Mammary microvascular endothelial cell (primary cell): ENCODE measurements around the gene PTCD1. TPM values are rescaled to one million over a fixed set of nuclear protein-coding genes. Genes with fewer than 3 reads are reported as not detected.

Experiments used
- total RNA-seq: library from RNA; depleted of rRNA; stranded (reverse); fragments of >200 nt; gene quantifications from 2 replicates; pipeline ENCODE4 v1.2.3, GENCODE V29; 2015

PTCD1 gene, protein sequence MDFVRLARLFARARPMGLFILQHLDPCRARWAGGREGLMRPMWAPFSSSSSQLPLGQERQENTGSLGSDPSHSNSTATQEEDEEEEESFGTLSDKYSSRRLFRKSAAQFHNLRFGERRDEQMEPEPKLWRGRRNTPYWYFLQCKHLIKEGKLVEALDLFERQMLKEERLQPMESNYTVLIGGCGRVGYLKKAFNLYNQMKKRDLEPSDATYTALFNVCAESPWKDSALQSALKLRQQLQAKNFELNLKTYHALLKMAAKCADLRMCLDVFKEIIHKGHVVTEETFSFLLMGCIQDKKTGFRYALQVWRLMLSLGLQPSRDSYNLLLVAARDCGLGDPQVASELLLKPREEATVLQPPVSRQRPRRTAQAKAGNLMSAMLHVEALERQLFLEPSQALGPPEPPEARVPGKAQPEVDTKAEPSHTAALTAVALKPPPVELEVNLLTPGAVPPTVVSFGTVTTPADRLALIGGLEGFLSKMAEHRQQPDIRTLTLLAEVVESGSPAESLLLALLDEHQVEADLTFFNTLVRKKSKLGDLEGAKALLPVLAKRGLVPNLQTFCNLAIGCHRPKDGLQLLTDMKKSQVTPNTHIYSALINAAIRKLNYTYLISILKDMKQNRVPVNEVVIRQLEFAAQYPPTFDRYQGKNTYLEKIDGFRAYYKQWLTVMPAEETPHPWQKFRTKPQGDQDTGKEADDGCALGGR
- 3.4 and 5.1 TPM in 2 replicates for total RNA-seq

GRCh38 chr7:99438573-99439480, at the start of gene PTCD1, which contains the start of gene CPSF4:
PTCD1 (minus strand) TSS chr7:99438798; CDS start chr7:99435242, 3,556 bp downstream.
CPSF4 (plus strand) TSS chr7:99438943; CDS start chr7:99439083, 140 bp downstream.

GRCh38 chr7:99472561-99473314, 34.1 kb upstream of the PTCD1 start, which contains the start of gene ZNF789:
ZNF789 (plus strand) TSS chr7:99472890; CDS start chr7:99476457, 3,567 bp downstream.

DNA sequence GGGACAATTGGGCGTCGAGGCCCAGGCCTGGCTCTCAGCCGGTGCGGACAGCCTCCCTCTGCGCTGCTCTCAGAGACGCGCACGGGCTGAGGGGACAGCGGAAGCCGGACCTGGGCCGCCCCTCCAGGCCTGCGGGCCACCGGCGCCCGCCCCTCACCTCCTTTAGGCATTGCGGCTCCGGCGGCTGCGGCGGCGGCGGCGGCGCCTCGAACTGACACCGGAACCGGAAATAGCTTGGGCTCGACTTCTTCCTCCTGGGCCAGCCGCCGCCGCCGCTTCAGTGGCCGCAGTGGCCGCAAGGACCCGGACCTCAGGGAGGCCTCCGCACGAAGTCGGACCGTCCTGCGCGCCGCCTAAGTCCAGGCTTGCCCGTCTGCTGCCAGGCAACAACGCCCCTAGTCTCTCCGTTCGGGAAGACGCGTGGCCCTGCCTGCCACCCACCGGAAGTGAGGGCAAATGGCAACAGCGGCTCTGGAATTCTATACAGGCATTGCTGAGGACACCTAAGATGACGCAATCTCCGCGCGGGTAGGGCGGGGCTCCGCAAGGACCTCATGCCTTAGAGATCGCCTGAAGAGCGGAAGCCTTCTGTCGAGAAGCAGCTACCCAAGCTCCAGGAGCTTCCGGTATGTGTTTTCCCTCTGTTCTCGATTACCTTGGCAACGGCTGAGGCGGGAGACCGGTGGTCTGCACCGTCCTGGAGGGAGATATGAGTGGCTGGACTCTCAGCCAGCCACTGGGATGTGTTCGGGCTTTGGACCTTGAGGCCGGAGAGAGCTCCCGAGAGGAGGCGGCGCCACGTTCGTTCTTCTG, 30.0 kb downstream of the PTCD1 start, which contains the start of the genes BUD31 and PDAP1:
TSS of gene BUD31 (plus strand) at position 591 of the 813 bp plus-strand sequence. CDS start 2,124 bp downstream, outside the sequence.
TSS of gene PDAP1 (minus strand) at position 219 of the 813 bp plus-strand sequence. CDS start at position 170, 49 bp downstream.

GRCh38 chr7:99374111-99375064, 64.2 kb downstream of the PTCD1 start, which contains the start of gene ARPC1B:
ARPC1B (plus strand) TSS chr7:99374730; CDS start chr7:99385715, 10,985 bp downstream.

Other genes starting within 250 kb of the PTCD1 start
- not detected in 2 replicates for gene KPNA7, start 230.7 kb downstream of the PTCD1 start, total RNA-seq
- 0.64 and 0.67 TPM in 2 replicates for gene MYH16, start 166.0 kb downstream of the PTCD1 start, total RNA-seq
- 204 and 206 TPM in 2 replicates for gene ARPC1A, start 112.9 kb downstream of the PTCD1 start, total RNA-seq
- 549 and 654 TPM in 2 replicates for gene ARPC1B, start 64.1 kb downstream of the PTCD1 start, total RNA-seq
- 138 and 147 TPM in 2 replicates for gene PDAP1, start 30.2 kb downstream of the PTCD1 start, total RNA-seq
- gene BUD31, start 29.8 kb downstream of the PTCD1 start, total RNA-seq: 96.2 and 119 TPM in 2 replicates
- gene CPSF4, start 145 bp upstream of the PTCD1 start, total RNA-seq: 17.6 and 20.2 TPM in 2 replicates
- gene ATP5MF, start 27.4 kb upstream of the PTCD1 start, total RNA-seq: 2,289 and 2,453 TPM in 2 replicates
- gene ZNF789, start 34.1 kb upstream of the PTCD1 start, total RNA-seq: 2.3 and 2.8 TPM in 2 replicates
- gene ZNF394, start 61.5 kb upstream of the PTCD1 start, total RNA-seq: 22.6 and 46.6 TPM in 2 replicates
- 7.5 and 8.9 TPM in 2 replicates for gene ZKSCAN5, start 65.9 kb upstream of the PTCD1 start, total RNA-seq
- gene FAM200A, start 113.3 kb upstream of the PTCD1 start, total RNA-seq: 3.0 and 3.9 TPM in 2 replicates
- 21.4 and 22.1 TPM in 2 replicates for gene ZNF655, start 119.8 kb upstream of the PTCD1 start, total RNA-seq
- 0.15 TPM in 1 of 2 replicates, not detected in the other for gene TMEM225B, start 159.5 kb upstream of the PTCD1 start, total RNA-seq
- 6.7 and 16.0 TPM in 2 replicates for gene ZSCAN25, start 178.1 kb upstream of the PTCD1 start, total RNA-seq
- not detected in 2 replicates for gene CYP3A5, start 241.2 kb upstream of the PTCD1 start, total RNA-seq